Erythroblast (primary cell): ENCODE data around the gene DHRS1.

ENCODE experiments used
- GATA1 ChIP-seq: IDR thresholded peaks from 2 replicates; pipeline ENCODE4 v1.6.1; 2011; ENCODE audit warnings: low read depth, mild to moderate bottlenecking, control low read depth, low read length, moderate library complexity
- POLR2A ChIP-seq: IDR thresholded peaks from 2 replicates; pipeline ENCODE4 v1.6.1; 2011; ENCODE audit warnings: mild to moderate bottlenecking, low read length

- no peak for TF ChIP-seq POLR2A
- peak; percentile 77 for TF ChIP-seq GATA1
Measured at GRCh38 chr14:24255931-24256711, 43.5 kb downstream of the DHRS1 start.
